Upper lobe of left lung (tissue), 4 donors: ENCODE results near the gene MRPL20.

ENCODE experiments used
- CTCF ChIP-seq, 6 experiments: fragments of 450-650 bp in 4 of 6; fragments of 200-600 bp in 2 of 6; sonication (generic) in 2 of 6; IDR thresholded peaks; one replicate each; pipeline ENCODE4 v1.5.1; 2016 to 2019; ENCODE audit warnings: antibody characterized with exemption in 6 of 6
- EP300 ChIP-seq, 4 donors: sonication (generic); formaldehyde crosslinking; IDR thresholded peaks; one replicate each; pipeline ENCODE4 v1.5.1; 2017; ENCODE audit warnings: antibody characterized with exemption in 4 of 4, control low read depth in 2 of 4

- TF ChIP-seq EP300 (IDR thresholded peaks at IDR 0.05) (no peak), CTCF (IDR thresholded peaks at IDR 0.05) (no peak)
Measured at GRCh38 chr1:1373815-1374588, 33.1 kb downstream of the MRPL20 start.
